Measurements from ENCODE around the gene MISP.

DNA sequence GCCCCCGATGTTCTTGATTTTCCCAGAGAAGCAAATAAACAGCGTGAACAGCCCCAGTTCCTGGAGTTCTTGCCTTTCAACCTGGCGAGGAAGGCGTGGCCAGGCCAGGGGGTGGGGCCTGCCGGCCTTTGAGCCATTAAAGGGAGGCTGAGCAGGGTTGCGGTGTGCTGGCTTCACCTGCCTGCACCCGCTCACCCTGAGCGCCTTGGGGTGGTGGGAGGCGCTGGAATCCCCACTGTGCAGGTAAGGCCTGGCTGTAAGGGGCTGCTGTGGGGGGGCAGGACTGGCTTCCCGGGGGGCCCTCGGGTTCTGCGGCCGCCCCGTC is 2.7 kb upstream of the MISP start:
- TF ChIP-seq, protein P1, sequence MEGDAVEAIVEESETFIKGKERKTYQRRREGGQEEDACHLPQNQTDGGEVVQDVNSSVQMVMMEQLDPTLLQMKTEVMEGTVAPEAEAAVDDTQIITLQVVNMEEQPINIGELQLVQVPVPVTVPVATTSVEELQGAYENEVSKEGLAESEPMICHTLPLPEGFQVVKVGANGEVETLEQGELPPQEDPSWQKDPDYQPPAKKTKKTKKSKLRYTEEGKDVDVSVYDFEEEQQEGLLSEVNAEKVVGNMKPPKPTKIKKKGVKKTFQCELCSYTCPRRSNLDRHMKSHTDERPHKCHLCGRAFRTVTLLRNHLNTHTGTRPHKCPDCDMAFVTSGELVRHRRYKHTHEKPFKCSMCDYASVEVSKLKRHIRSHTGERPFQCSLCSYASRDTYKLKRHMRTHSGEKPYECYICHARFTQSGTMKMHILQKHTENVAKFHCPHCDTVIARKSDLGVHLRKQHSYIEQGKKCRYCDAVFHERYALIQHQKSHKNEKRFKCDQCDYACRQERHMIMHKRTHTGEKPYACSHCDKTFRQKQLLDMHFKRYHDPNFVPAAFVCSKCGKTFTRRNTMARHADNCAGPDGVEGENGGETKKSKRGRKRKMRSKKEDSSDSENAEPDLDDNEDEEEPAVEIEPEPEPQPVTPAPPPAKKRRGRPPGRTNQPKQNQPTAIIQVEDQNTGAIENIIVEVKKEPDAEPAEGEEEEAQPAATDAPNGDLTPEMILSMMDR (conservative IDR thresholded peaks at IDR 0.05; ENCODE audit: low read depth in 2 of 2), result no peak
- TF ChIP-seq EZH2phosphoT487 (IDR thresholded peaks at IDR 0.05; ENCODE audit: unreplicated experiment) (no peak), EZH2 (IDR thresholded peaks at IDR 0.05; ENCODE audit: low read depth, unreplicated experiment) (no peak), POLR2AphosphoS5 (IDR thresholded peaks at IDR 0.05; ENCODE audit: low read depth) (no peak), NANOG (IDR thresholded peaks at IDR 0.05; ENCODE audit: borderline replicate concordance) (no peak), CREB1 (CRISPR knock-in tag; IDR thresholded peaks at IDR 0.05; ENCODE audit: low read depth) (no peak), JUNB (IDR thresholded peaks at IDR 0.05; ENCODE audit: unreplicated experiment) (no peak), ZNF331 (CRISPR knock-in tag; IDR thresholded peaks at IDR 0.05; ENCODE audit: low read depth) (no peak)
- TF ChIP-seq, protein P2, sequence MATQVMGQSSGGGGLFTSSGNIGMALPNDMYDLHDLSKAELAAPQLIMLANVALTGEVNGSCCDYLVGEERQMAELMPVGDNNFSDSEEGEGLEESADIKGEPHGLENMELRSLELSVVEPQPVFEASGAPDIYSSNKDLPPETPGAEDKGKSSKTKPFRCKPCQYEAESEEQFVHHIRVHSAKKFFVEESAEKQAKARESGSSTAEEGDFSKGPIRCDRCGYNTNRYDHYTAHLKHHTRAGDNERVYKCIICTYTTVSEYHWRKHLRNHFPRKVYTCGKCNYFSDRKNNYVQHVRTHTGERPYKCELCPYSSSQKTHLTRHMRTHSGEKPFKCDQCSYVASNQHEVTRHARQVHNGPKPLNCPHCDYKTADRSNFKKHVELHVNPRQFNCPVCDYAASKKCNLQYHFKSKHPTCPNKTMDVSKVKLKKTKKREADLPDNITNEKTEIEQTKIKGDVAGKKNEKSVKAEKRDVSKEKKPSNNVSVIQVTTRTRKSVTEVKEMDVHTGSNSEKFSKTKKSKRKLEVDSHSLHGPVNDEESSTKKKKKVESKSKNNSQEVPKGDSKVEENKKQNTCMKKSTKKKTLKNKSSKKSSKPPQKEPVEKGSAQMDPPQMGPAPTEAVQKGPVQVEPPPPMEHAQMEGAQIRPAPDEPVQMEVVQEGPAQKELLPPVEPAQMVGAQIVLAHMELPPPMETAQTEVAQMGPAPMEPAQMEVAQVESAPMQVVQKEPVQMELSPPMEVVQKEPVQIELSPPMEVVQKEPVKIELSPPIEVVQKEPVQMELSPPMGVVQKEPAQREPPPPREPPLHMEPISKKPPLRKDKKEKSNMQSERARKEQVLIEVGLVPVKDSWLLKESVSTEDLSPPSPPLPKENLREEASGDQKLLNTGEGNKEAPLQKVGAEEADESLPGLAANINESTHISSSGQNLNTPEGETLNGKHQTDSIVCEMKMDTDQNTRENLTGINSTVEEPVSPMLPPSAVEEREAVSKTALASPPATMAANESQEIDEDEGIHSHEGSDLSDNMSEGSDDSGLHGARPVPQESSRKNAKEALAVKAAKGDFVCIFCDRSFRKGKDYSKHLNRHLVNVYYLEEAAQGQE (IDR thresholded peaks at IDR 0.05; ENCODE audit: unreplicated experiment), result no peak
- TF ChIP-seq, protein P3, sequence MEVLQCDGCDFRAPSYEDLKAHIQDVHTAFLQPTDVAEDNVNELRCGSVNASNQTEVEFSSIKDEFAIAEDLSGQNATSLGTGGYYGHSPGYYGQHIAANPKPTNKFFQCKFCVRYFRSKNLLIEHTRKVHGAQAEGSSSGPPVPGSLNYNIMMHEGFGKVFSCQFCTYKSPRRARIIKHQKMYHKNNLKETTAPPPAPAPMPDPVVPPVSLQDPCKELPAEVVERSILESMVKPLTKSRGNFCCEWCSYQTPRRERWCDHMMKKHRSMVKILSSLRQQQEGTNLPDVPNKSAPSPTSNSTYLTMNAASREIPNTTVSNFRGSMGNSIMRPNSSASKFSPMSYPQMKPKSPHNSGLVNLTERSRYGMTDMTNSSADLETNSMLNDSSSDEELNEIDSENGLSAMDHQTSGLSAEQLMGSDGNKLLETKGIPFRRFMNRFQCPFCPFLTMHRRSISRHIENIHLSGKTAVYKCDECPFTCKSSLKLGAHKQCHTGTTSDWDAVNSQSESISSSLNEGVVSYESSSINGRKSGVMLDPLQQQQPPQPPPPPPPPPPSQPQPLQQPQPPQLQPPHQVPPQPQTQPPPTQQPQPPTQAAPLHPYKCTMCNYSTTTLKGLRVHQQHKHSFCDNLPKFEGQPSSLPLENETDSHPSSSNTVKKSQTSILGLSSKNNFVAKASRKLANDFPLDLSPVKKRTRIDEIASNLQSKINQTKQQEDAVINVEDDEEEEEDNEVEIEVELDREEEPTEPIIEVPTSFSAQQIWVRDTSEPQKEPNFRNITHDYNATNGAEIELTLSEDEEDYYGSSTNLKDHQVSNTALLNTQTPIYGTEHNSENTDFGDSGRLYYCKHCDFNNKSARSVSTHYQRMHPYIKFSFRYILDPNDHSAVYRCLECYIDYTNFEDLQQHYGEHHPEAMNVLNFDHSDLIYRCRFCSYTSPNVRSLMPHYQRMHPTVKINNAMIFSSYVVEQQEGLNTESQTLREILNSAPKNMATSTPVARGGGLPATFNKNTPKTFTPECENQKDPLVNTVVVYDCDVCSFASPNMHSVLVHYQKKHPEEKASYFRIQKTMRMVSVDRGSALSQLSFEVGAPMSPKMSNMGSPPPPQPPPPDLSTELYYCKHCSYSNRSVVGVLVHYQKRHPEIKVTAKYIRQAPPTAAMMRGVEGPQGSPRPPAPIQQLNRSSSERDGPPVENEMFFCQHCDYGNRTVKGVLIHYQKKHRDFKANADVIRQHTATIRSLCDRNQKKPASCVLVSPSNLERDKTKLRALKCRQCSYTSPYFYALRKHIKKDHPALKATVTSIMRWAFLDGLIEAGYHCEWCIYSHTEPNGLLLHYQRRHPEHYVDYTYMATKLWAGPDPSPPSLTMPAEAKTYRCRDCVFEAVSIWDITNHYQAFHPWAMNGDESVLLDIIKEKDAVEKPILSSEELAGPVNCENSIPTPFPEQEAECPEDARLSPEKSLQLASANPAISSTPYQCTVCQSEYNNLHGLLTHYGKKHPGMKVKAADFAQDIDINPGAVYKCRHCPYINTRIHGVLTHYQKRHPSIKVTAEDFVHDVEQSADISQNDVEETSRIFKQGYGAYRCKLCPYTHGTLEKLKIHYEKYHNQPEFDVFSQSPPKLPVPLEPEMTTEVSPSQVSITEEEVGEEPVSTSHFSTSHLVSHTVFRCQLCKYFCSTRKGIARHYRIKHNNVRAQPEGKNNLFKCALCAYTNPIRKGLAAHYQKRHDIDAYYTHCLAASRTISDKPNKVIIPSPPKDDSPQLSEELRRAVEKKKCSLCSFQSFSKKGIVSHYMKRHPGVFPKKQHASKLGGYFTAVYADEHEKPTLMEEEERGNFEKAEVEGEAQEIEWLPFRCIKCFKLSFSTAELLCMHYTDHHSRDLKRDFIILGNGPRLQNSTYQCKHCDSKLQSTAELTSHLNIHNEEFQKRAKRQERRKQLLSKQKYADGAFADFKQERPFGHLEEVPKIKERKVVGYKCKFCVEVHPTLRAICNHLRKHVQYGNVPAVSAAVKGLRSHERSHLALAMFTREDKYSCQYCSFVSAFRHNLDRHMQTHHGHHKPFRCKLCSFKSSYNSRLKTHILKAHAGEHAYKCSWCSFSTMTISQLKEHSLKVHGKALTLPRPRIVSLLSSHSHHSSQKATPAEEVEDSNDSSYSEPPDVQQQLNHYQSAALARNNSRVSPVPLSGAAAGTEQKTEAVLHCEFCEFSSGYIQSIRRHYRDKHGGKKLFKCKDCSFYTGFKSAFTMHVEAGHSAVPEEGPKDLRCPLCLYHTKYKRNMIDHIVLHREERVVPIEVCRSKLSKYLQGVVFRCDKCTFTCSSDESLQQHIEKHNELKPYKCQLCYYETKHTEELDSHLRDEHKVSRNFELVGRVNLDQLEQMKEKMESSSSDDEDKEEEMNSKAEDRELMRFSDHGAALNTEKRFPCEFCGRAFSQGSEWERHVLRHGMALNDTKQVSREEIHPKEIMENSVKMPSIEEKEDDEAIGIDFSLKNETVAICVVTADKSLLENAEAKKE (CRISPR knock-in tag; IDR thresholded peaks at IDR 0.05), result no peak
